ENCODE results near the gene TMEM207.

TMEM207 gene

GRCh38 chr3:190426806-190427507 lies 22.7 kb downstream of the TMEM207 start:
- ChIA-PET CTCF (interaction anchor here (0.6 to 0.7 kb wide), 2 partner anchors 43 to 124 kb away, joined by 3 read pairs; no protein-coding TSS in a partner anchor), POLR2A (ENCODE audit: low non-redundant PET) (no interaction called here)
- H3K27ac ChIP-seq = no peak overlapping the region
- no peak for DNase-seq (ENCODE audit: low spot score)
- no peak for TF ChIP-seq CTCF (conservative IDR thresholded peaks at IDR 0.05; ENCODE audit: low read depth)

GRCh38 chr3:190425833-190426232 lies 23.9 kb downstream of the TMEM207 start:
- POLR2A ChIA-PET (ENCODE audit: low non-redundant PET) = no interaction called here
- TF ChIP-seq CTCF (conservative IDR thresholded peaks at IDR 0.05; ENCODE audit: low read depth) = no peak
- DNase-seq (ENCODE audit: low spot score) = no peak
- no peak overlapping the region for H3K27ac ChIP-seq
- CTCF ChIA-PET = interaction anchor here (0.5 kb wide), 1 partner anchor 89 kb away, joined by 3 read pairs; no protein-coding TSS in a partner anchor

- 0 out of 2 replicates have a peak overlapping the region, but pooled peaks have one; percentile 40 for H3K27ac ChIP-seq
- TF ChIP-seq CTCF (conservative IDR thresholded peaks at IDR 0.05; ENCODE audit: low read depth) = peak; percentile 67
- CTCF ChIA-PET = interaction anchor here (0.6 to 1.4 kb wide), 12 partner anchors 19 to 503 kb away, joined by 3 to 5 read pairs (median 3); partner anchors contain the start of gene CLDN1
- DNase-seq (ENCODE audit: low spot score) = peak; percentile 52
- POLR2A ChIA-PET (ENCODE audit: low non-redundant PET) = no interaction called here
Observed at GRCh38 chr3:190424478-190425439, 24.9 kb downstream of the TMEM207 start.

- no peak for DNase-seq (ENCODE audit: low spot score)
- CTCF ChIA-PET = interaction anchor here (0.6 to 1.4 kb wide), 10 partner anchors 19 to 338 kb away, joined by 3 to 5 read pairs (median 3); partner anchors contain the start of gene CLDN1
- no peak overlapping the region for H3K27ac ChIP-seq
- no peak for TF ChIP-seq CTCF (conservative IDR thresholded peaks at IDR 0.05; ENCODE audit: low read depth)
- POLR2A ChIA-PET (ENCODE audit: low non-redundant PET) = no interaction called here
Observed at GRCh38 chr3:190424108-190424477, 25.6 kb downstream of the TMEM207 start.

GRCh38 chr3:190414297-190414696 lies 35.4 kb downstream of the TMEM207 start:
- no peak for DNase-seq (ENCODE audit: low spot score)
- POLR2A ChIA-PET (ENCODE audit: low non-redundant PET) = no interaction called here
- CTCF ChIA-PET = interaction anchor here (1.1 kb wide), 1 partner anchor 22 kb away, joined by 4 read pairs; no protein-coding TSS in a partner anchor
- no peak overlapping the region for H3K27ac ChIP-seq
- no peak for TF ChIP-seq CTCF (conservative IDR thresholded peaks at IDR 0.05; ENCODE audit: low read depth)

GRCh38 chr3:190404715-190405114 lies 45.0 kb downstream of the TMEM207 start:
- no peak for TF ChIP-seq CTCF (conservative IDR thresholded peaks at IDR 0.05; ENCODE audit: low read depth)
- POLR2A ChIA-PET (ENCODE audit: low non-redundant PET) = interaction anchor here (0.5 kb wide), 1 partner anchor 311 kb away, joined by 3 read pairs; no protein-coding TSS in a partner anchor
- CTCF ChIA-PET = interaction anchor here (1.4 kb wide), 1 partner anchor 21 kb away, joined by 6 read pairs; no protein-coding TSS in a partner anchor
- DNase-seq (ENCODE audit: low spot score) = no peak
- H3K27ac ChIP-seq = no peak overlapping the region

Measured in RWPE1 (cell line).